HL-60/S4 treated with retinoic acid at 250 ng/mL for 4 days and 3 days (cell line): ENCODE data around the gene CRACR2B.

ENCODE experiments used
- in situ Hi-C: fragments of 300-500 bp; cut with MboI; formaldehyde crosslinking; loops from 2 replicates; pipeline ENCODE4 v1.7.0; 2022; ENCODE audit warnings: low sequenced_read_pairs

CRACR2B gene

DNA sequence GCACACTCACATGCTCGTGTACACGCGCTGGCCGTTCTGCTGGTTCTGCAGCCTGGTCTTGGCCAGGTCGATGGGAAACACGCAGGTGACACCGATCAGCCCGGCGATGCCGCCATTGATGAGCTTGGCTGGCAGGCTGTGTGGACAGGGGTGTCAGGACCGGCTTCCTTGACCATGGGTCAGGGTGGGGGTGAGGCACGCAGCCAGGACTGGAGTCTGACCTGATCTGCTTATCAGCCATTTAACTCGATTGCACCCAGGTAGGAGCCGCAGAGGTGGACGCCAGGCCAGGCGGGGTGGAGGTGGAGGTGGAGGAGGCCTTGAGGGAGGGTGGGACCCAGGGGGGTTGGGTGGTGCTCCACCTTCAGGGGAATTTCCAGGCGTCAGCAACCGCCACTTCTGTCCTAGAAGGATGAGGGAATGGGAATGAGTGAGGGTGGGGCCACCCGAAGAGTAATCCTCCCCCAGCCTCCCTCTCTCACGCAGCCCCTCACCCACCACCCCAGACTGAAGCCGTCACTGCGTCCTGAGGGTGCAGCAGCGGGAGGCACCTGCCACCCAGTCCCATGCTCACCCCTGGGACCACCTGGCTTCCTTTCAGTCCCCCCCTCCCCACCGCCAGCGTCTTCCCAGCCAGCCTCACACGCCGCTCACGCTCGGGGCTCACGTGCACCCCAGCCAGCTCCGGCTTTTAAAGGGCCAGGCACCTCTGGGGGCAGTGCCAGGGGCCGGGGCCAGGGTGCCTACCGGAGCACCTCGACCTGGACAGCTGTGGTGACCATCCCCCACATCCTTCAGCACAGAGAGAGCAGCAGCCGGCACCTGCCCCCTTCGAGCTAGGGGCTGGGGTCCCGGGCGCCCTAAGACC is 32.7 kb upstream of the CRACR2B start:
- in situ Hi-C loops = no loop called here

DNA sequence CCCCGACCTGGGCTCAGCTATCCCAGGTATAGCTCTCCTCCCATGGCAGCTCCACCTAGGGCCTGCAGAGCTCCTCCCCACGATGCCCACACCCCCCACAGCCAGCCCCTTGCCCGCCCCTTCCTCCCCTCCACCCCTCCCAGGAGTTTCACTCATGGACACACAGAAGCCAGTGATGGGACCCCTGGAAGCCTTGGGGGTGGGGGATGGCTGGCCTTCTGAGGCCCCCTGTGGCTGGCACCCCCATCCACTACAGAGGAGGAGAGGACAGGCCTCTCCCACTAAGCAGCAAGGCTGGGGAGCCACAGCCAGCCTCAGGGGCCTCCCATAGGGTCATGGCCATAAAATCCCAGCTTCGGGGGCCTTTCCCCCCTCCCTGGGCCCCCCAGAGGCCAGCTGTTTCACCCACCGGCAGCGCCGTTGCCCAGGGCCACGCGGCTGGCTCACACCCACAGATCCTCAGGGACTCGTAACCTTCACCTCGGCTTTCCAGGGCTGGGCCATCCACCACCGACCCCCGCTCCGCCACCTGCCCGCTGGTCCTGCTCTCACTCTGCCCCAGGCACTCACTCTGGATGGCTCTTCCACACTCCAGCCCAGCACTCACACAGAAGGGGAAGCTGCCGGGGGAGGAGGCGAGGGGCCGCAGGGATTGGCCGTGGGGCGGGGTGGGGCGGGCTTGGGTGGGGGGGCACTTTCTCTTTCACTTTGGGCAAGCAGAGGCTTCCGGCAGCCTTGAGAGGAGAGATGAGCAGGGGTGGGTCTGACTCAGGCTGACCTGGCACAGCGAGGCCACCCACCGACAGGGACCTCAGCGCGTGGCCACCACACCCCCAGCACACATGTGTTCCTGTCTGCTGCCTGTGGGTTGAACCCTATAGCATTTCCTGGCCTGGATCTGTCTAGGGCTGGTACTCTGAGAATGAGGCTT is 31.8 kb upstream of the CRACR2B start:
- in situ Hi-C loops = no loop called here

DNA sequence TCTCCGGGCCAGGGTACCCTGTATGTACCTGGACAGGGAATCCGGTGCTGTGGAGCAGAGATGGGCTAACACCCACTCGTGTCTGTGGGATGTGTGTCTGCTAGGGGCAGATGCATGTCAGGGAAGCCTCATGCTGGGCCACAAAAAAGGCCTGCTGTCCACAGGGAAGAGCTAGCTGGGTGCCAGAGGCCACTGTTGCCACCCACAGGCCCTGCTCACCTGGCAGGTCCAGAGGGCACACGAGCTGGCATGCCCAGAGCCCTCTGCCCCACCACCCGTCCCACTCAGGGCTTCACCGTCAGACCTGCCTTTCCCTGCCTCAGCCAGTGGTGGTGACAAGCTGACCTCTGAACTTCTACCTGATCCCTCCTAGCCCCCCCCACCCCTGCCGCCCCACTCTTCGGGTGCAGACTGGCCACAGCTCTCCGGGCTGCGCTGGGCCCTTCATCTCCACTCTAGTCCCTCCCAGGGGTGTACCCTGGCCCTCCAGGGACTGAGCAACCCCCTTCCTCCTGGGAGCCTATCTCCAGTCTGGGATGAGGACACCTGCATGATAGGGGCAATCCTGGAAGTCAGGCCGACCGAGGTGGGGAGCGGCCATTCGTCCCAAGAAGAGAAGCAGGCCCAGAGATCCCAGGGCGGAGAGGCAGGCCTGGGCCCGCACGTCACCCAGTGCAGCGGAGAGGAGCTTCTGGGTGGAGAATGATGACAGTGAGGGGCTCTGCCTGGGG is 31.0 kb upstream of the CRACR2B start:
- in situ Hi-C loops = no loop called here

DNA sequence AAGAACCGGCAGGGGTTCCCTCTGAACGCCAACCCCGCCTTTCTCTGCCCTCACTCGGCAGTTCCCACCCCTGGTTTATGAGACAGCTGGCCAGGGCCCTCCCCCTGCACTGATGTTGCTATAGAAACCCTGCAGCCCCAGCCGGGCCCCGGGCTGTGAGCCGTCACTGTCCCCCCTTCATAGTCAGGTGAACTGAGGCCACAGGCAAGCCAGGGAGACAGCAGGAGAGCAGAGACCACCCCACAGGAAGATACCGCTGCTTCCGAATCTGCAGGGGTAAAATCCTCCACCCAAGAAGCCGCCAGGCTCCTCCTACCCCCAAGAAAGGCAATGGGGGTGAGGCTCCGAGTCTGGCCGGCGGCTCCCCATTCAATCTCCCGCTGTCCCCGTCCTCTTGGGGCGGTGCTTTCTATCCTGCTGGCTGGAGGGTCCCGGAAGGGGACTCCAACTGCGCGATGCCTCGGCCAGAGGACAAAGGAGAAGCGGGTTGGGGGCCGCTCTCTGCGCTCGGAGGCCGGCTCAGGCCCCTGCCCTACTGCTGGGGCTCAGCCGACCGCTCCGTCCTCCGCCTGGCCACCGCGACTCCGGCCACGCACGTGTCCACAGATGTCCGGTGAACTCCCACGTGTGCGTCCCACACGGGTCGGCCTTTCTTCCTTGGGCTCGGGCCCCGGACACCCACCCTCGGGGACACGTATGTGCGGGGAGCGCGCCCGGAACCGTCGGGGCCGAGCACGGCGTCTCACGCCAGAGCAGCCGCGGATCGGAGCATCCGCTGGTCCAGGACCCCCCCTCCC is 30.2 kb upstream of the CRACR2B start:
- in situ Hi-C loops = no loop called here

DNA sequence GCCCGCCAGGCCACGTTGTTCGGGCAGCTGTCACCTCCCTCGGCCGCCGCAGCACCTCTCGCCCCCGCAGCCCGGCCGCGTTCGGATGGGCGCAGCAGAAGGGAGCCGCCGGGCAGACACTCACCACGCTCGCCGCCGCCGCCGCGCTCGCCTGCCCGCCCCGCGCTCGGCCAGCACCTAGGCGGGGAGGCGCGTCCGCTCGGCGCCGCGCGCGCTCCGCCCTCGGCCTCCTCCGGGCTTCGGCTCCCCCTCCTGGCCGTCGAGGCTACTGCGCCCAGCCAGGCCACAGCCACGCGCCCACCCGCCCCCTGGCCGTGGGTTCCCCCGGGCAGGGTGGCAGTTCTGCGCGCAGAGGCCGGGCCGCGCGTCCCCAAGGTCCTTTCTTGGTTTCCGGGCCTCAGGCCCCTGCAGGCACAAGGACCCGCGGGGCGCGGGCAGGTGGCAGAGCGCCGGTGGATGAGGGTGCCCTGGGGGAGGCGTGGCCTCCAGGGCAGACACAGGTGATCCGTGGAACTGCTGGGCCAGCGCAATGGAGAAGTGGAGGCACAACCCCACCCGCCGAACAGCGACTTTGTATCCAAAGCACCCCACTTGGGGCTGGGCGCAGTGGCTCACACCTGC is 29.5 kb upstream of the CRACR2B start, which contains the start of gene SLC25A22:
TSS of gene SLC25A22 (minus strand) at position 189 of the 621 bp plus-strand sequence. CDS start 3,275 bp downstream, outside the sequence.
- in situ Hi-C loops = no loop called here

DNA sequence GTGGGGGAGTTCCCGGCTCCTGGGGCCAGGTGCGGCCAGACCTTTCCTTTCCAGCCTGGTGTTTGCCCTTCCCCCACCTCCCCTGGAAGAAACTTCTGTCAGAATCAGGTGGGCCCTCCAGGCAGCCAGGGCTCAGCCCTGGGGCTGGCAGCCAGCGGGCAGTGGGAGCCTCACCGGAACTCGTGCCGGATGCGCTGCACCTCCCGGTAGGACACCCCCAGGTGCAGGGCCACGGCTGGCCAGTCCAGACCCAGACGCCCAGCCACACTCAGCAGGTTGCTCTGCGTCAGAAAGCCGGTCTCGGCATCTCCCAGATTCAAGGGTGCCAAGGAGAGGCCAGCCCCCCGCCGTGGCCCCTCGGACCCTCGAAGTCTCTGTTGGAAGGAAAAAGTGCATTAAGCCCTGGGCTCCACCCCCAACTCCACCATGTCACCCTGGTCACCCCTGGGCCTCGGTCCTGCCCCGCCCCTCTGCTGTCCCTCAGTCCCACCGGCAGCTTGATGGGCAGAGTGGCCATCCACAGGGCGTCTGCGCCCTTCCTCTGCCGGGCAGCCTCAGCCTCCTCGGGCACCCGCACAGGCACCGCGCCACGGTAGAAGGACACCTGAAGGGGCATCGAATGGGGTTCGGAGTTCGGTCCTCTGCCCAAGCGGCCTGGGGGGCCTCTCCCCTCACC is 27.9 kb upstream of the CRACR2B start:
- in situ Hi-C loops = no loop called here

DNA sequence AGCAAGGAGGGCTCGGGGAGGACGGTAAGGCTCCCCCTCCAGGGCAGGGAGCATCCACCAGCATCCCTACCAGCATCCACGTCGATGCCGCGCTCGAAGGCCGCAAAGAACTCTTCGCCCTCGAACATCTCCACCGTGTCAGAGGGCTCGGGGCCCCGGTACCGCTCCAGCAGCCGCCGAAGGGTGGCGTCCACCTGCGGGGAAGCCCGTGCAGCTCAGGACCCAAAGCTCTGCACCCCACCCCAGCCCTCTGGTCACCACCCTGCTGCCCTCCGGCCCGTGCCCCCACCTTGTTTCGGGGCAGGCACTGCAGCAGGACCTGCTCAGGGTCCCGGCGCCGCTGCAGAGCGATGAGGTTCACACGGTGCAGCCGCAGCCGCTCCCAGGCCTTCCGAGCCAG is 27.2 kb upstream of the CRACR2B start:
- in situ Hi-C loops = no loop called here

DNA sequence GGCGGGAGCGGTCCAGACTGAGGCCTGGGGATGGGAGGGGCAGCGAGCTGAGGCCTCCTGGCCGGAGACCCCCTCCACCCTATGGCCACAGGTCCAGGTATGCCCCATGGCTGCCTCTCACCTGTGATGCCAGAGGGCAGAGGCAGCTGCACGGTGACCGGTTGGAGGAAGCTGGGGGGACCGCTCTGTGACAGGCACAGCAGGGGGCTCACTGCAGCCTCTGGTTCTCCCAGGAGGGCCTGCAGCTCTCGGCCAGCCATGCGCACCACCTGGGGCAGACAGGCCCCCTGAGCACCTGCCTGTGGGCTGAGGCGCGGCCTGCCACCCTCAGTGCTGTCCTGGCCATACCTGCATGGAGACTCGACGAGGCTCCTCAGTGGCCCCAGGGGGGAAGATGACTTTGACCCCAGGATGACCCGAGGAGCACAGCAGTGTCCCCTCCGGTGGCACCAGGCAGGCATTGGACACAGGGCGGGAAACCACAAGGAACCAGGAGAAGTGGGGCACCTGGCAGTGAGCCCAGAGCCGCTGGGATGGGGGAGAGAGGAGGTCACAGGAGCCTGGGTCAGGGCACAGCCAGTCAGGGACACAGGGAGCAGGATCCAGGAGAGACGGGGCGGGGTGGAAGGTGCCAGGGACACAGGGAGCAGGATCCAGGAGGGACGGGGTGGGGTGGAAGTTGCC is 26.5 kb upstream of the CRACR2B start:
- in situ Hi-C loops = no loop called here

DNA sequence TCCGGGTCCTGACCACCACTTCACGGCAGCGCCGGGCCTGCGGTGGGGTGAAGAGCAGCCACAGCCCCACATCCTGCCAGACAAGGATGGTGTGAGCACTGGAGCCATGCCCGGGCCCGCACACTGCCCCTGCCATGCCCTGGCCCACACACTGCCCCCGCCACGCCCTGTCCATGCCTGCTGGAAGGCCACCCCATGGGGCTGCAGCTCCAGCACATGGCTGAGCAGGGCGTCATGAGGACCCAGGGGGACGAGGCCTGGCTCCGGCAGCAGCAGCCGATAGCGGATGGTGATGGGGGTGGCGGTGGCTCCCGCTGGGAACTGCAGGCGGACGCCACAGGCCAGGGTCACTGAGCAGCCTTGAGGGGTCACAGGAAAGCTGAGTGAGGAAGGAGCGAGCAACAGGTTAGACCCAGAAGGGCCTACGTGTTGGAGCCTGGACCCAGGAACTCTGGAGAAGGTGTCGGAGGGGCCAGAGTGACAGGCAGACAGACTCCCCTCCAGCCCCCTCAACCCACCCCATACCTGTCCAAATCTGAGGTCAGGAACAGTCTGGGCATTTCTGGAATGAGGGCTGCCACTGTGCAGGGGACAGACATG is 25.6 kb upstream of the CRACR2B start:
- in situ Hi-C loops = no loop called here

DNA sequence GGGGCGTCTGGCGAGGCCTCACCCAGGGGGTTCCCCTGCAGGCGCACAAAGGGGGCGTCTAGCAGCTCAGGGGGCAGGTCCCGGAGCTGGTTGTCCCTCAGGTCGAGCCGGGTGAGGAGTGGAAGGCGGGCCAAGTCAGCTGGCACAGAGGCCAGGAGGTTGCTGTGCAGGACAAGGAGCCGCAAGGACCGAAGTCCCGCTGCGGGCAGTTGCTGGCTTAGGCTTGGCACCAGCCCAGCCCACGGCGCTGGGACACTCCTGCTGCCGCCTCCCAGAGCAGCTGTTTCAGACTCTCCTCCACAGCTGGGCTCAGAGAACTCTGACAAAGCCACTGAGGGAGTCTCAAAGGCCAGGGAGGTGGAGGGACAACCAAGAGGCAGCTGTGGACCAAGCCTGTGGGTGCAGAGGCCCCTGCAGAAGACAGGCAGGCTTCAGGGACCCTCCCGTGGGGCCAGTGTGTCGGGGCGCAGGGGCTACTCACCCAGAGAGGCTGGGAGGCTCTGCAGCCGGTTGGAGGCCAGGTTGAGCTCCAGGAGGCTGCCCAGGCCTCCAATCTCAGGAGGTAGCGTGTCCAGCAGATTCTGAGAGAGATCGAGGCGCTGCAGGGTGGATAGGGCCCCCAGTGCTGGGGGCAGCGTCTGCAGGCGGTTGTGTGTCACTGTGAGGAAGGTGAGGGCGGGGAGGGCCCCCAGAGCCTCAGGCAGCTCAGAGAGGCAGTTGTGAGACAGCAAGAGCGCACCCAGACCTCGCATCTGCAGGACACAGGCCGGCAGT is 24.8 kb upstream of the CRACR2B start:
- in situ Hi-C loops = no loop called here

DNA sequence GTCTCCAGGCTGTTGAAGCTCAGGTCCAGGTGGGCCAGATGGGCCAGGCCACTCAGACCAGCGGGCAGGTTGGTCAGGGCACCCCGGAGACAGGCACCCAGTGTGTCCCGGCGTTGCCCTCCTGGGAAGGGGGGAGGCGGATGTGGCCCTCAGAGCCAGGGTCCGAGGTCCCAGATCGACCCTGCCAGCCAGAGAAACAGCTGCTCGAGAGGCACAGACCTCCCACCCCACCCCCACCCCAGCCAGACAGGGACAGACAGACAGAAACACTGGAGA is 24.3 kb upstream of the CRACR2B start:
- in situ Hi-C loops = no loop called here

DNA sequence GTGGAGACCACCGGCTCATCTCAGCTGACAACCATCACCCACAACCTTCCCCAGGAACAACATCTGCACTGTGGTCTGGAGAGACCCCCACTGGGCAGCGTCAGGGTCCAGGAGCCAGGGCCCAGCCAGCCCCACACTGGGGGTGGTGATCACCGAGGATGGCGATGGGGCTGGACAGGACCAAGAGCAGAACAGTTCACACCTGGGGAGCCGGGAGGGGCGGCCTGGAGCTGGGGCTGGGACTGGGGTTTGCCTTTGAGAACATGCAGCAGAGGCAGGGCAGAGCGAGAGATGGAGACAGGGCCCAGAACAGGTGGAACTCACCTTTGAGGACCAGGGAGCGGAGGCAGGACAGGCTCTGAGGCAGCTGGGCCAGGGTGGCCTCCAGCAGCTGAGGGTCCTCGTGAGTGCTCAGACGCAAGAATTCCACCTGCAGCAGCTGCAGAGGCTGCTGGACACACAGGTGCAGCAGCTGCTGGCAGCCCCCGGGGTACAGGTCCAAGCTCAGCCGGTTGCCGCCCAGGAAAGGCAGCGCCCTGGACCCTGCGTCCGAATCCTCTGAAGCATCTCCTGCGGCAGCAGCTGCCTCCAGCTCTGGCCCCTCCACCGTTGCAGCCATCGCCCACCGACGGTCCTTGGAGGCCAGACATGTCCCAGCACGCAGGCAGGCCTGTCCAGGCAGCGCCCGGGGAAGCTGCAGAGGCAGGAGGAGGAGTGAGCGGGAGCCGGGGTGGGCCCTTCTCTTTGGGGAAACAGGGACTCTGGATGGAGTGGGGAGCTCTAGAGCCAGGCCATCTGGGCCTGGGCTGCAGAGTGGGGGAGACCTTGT is 23.7 kb upstream of the CRACR2B start:
- in situ Hi-C loops = no loop called here

DNA sequence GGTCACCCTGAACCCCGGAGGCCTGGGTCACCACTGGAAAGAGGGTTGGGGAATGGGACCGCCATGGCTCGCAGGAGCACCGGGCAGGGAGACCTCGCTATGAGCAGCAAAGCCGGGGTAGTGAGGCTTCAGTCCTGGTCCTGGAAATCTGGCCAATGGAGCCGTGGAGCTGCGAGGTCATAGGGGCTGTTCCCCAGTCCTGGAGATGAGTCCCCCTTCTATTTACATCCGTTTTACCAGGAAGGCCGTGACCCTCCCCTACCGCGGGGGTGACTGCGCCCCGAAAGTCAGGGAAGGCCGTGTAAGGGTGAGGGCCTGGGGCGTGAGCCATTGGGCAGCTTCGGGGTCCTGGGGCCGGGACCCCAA is 23.1 kb upstream of the CRACR2B start:
- in situ Hi-C loops = no loop called here

DNA sequence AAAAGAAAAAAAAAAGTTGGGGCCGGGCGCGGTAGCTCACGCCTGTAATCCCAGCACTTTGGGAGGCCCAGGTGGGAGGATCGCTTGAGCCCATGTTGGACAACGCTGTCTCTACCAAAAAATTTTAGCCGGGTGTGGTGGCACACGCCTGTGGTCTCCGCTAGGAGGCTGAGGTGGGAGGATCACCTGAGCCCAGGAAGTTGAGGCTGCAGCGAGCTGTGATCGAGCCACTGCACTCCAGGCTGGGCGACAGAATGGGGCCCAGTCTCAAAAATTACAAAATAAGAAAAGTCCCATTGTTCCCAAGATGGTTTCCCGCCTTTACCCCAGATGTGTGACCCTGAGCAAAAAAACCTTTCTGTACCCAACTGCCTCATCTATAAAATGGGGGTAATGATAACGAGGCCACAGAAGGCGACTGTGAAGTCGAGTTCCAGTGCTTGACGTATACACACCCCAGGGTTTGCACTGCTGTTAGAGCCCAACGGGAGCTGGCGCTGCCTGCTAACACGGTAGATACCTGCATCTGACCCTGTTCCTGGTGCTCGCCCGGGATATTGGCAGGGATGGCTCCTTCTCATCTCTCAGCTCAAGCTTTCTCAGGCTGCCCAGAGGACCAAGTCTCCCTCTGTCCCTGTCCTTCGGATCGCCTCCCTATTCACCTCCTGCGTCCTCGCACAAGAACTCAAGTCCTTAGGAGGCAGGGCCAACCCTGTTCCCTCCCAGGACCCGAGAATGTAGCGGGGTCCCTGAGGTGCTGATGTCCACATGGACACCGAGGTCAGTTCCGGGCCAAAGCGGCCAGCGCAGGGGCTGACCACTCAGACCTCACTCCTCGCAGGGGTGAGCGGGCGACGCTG is 19.1 kb upstream of the CRACR2B start:
- in situ Hi-C loops = no loop called here

DNA sequence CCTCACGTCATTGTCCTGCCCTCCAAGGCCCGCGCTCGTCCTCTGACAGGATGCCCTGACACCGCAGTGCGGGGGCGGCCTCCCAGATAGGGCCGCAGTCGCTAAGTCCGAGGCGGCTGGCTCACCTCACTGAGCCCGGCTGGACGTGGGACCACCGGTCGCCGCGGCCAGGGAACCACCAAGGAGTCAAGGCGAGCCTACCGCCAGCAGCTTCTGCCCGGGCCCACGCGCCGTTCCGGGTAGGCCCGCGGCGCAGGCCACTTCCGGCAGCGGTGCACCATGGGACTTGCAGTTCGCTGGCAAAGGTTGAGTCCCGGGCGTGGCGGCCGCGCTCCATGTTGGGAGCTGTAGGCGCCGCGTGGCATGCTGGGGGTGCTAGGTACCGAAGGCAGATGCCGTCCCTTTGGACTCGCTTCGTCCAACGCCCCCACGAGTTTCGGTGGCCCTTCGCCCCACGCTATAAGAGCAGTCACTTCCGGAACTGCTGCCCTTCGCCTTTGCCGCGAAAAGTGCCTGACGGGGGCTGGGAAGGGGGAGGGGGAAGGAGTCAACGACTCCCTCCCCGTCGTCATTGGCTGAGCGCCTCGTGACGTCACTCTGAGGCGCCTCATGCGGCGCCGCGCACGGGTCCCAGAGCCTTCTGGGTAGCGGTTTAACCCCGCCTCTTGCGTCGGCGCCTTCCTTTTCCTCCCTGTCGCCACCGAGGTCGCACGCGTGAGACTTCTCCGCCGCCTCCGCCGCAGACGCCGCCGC is 18.3 kb upstream of the CRACR2B start, which contains the start of gene RPLP2:
TSS of gene RPLP2 (plus strand) at position 681 of the 753 bp plus-strand sequence. CDS start 268 bp downstream, outside the sequence.
- in situ Hi-C loops = no loop called here
